Measurements from ENCODE around the gene NAPG.
A peak's percentile ranks its signal among the peaks of the same experiment; 100 is the strongest.
"Not testable (repeated sequence)": the region's sequence is repeated elsewhere in the genome, so short reads cannot be mapped to it uniquely, and the experiment has no call there.

NAPG gene

DNA sequence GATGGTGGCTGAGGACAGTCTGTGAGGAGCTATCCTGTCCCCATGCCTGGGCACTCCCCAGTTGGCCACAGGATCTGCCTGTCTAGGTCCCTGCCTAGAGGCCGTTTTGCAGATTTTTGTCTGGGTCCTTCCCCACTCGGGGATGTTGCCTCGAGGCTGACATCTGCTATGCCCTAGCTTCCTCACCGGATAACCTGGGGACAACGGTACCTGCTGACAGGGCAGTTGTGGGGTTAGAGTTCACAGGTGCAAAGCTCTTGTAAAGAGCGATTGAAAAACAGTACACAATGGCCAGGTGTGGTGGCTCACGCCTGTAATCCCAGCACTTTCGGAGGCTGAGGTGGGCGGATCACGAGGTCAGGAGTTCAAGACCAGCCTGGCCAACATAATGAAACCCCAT, 30.4 kb downstream of the NAPG start:
- not testable (repeated sequence) for DNase-seq

DNA sequence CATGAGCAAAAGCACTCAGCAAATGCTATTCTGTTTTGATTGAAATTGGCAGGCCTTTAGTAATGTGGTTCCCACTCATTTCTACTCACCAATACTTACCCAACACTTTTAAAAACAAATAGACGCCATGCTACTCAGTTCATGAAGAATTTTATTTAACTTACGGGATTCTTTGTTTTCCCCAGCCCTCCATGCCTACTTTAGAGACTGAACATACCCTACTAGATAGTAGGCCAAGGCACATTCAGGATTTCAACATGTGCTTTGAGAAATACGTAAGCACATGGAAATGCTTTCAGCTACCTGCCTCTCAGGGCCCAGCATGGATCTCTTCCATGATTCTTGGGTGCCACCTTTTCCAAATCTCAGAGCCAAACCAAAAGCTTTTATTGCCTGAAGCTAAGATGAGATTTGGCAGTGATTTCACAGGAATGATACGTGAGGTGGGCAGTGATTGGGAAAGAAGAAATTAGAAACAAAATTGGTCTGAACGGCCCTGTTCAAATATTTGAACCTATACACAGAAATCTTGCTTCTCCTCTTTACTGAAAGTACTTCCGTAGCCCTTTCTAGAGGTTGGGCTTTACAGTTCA, 31.4 kb downstream of the NAPG start:
- DNase-seq = no peak

DNA sequence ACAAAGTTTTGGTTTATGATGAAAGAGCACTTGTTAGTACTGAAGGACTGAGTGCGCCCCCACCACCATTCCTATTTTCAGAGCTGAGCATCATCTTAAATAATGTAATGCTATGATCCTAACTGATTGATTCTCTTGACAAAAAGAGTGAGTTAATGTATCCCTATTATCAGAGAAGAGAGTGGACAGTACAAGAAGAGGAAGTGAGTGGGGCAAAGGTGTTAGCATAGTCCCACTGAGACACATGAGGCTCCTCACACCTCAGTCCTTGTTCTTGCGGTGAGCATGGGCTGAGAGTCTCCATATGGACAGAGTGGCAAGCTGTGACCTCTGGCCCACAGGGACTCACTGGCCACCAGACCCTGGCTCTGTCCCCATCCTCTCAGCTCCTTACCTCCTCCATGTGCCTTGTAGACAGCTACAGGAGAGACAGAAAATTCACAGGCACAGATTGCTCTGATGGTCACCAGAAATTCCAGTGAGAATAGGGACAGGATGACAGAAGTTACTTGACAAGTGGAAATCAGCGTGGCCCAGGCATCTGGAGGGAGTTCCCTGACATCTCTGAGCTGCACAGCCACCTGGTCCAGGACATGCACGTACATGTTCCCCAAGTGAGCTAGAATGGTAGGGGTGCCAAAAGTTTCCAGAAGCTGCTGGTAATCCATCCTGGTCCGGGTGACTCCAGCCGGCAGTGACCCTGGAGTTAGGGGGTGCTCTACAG, 32.6 kb downstream of the NAPG start:
- DNase-seq = no peak

DNA sequence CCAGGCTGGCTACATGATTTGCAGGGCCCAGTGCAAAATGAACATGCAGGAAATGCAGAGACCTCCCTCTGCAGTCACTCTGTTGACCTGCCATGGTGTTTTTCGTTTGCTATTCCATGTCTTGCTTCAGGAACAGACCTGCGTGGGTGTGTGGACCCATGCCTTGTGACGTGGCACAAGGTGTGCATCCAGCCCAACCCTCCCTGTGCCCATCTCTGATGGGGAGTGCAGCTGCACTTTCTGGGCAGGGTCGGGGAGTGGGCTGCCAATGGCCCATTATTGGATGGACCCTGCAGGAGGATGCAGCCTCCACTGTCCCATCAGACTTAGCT, 33.1 kb downstream of the NAPG start:
- DNase-seq = no peak

DNA sequence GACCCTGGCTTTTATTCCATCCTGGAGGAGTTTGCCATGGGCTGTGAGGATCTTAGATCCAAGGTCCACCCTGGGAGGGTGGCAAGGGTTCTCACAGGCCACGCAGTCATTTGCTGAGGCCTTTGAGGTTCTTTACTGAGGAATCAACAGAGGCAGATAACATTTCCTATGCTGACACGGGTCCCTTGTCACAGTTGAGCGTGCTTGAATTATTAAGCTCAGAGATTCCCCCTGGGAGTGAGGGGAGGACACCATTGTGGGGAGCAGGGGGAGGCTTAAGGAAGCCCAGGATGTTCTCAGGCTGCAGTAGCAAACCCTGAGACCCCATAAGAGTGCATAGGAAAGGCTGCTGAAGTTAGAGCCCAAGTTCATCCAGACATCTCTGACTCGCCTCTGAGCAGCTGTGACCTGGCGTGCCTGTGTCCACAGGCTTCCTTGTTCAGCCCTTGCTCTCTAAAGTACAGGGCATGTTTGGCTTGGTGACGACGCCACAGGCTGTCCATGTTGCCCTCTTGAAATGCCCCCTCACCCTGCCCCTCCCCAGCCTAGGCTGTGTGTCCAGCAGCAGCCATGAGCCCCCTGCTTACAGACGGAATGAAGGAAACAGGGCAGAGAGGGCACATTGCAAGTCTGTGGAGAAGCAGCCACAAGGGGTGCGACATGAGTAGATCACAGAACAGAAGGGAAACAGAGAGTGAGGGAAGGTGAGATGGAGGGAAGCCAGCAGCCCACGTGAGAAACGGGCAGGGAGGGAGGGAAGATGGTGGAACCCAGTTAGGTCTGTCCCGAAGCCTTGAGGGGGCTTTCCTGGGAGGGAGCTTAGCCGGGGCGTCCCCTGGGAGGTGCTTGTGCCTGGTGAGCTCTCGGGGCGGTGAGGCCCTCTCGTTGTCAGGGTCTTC, 34.0 kb downstream of the NAPG start:
- no peak for DNase-seq

DNA sequence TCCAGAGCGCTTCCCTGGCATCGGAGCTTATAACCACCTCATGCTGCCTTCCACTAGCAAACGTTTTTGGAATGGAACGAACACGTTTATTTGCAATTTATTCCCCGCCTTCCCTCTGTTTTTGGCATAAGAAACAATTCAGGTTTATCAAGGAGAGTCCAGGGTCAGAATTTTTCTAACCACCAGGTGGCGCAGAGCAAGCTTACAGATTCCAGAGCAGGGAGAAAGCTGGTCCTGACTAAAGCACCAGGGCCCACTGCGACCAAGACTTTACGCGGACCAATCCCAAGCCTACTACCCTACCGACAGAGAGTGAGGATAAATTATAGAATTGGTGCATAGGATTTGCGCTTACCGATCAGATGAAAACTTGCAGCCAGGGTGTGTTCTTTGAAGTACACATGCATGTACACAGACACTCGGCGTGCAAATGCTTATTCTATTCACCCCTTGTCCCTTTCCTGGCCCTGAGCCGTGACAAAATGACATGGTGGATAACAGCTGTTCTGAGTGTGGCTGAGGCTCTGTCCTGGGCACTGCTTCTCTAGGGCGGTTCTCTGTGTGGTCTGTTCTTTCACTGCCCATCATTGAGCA, 34.7 kb downstream of the NAPG start:
- DNase-seq = peak; percentile 16

DNA sequence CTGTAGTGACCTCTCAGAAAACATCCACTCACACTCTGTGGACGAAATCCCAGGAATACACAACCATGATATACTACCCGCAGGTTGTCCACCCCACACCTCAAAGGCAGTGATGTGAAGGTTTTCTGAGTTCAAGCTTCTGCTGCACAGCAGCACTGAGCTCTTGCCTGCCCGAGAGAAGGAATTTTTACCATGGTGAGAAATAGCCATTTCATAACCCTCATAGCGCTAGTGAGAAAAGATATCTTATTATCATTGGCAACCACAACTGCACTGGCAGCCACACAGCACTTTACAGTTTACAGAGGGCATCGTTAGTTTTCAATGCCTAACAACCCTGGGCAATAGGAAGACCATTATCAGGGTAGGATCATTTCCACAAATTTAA, 36.9 kb downstream of the NAPG start:
- DNase-seq = no peak

DNA sequence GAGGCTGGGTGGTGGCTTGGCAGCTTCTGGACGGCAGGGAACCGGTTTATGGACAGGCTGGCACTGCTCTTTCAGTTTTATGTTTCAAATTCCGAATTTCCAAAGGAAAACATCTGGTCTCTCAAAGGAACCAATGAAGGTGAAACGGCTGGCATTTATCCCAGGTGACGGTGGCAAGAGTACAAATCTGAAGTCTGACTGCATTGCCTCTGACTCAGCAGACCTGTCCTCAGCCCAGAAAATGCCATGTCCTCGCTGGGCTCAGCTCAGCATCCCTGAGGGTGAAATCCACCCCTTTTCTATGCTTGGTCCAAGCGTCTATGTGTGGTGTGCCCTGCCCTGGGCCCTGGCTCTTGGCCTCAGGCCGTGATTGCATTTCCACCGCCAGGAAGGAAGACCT, 38.1 kb downstream of the NAPG start:
- DNase-seq = peak; percentile 91

DNA sequence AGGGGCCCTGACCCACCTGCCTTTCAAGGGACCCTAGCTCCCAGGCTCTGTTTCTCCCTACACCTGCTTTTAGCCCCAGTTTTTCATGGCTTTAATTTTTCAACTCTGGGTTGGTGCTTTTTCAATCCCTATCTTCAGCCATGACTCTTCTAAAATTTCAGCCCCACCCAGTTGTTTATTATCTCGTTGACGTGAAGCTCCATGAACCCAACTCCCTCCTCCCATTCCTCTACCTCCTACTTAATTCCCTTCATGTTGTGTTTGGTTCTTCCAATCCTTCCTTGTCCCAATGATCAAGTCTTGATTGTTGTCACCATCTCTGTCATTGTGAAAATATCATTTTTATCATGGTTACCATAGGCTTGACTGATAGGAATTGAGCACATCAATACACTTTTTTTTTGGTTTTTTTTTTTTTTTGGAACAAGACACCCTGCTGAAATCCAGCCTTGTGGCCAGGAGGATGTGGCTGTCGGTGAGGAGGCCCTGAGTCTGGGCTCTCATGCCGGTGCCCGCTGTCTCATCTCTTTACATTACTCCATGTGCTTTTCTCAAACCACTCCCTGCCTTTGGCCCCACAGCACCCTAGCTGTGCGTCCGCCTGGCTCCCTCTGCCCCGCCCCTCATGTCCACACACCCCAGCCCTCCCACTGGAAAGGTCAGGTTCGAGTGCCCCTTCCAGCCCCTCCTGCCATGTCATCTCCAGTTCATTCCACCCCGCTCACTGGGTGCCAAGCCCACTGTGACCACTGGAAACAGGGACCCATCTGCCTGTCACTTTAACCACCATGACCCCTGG, 39.3 kb downstream of the NAPG start:
- no peak for DNase-seq

DNA sequence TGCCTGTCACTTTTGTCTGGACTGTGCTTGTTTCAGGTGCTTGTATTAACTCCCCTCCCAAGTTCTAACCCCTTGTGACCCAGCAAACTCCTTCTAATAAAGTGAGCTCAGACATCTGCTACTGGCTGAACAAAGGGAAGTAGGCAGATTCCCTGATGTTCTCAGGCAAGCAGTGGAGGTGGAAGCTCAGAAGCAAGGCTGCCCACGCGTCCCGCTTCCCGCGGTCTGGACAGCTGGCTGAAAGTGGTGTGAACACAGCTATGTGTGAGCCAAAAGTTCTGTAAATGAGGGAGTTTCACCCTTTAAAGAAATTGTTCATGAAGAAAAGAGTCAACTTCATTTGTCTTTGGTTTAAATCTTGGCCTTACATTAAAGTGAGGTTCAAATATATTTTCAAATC, 40.0 kb downstream of the NAPG start:
- DNase-seq = no peak

DNA sequence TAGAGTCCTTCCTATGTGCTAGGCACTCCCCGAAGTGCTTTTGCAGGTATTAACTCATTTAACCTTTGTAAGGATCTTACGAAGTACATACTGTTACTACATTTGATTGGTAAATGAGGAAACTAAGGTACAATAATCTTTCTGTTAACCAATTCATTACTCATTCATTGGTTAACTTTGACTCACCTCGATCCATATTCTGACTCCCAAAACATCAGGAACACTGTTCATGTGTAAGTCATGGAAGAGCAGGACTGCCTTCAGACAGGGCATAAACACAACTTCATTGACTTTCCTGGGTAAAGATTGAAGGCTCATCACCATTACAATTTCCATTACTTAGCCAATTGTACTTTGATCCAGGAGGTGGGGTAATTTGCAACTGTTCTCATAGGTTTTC, 40.6 kb downstream of the NAPG start:
- DNase-seq = no peak

DNA sequence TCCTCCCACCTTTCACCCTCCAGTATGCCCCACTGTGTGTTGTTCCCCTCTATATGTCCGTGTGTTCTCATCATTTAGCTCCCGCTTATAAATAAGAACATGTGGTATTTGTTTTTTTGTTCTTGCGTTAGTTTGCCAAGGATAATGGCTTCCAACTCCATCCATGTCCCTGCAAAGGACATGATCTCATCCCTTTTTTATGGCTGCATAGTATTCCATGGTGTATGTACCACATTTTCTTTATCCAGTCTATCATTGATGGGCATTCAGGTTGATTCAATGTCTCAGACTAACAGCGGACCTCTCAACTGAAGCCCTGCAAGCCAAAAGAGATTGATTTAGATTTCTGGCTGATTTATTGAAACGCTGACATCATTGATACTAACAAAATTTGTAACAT, 44.1 kb downstream of the NAPG start:
- DNase-seq = not testable (repeated sequence)

DNA sequence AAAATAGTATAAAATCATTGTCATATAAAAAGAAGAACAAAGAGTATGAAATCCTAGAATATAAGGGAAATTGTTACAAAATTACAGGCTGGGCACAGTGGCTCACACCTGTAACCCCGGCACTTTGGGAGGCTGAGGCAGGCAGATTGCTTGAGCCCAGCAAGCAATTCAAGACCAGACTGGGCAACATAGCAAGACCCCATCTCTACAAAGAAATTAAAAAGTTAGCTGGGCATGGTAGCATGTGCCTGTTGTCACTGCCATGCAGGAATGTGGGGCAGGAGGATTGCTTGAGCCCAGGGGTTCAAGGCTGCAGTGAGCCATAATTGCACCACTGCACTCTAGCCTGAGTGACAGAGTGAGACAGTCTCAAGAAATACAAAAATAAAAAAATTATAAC, 44.8 kb downstream of the NAPG start:
- no peak for DNase-seq

DNA sequence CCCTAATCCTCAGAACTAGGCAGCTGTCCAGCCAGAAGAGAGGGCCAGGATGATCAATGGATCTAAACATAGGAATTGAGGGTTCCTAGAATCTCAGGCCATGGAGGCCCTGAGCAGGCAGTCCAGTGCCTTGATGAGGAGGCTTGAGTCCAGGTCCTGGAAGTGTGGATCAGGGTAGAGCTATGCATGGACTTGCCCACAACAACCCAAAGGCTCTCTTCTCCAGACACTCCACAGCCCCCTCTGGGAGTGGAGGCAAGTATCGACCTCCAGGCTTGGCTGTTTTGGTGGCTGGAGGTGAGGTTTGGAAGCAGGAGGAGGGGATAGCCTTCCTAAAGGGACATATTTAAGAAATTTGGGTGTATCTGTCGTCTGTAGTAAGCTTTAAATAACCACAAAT, 45.7 kb downstream of the NAPG start:
- DNase-seq = no peak

DNA sequence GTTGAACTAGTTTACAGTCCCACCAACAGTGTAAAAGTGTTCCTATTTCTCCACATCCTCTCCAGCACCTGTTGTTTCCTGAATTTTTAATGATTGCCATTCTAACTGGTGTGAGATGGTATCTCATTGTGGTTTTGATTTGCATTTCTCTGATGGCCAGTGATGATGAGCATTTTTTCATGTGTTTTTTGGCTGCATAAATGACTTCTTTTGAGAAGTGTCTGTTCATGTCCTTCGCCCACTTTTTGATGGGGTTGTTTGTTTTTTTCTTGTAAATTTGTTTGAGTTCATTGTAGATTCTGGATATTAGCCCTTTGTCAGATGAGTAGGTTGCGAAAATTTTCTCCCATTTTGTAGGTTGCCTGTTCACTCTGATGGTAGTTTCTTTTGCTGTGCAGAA, 47.4 kb downstream of the NAPG start:
- not testable (repeated sequence) for DNase-seq

DNA sequence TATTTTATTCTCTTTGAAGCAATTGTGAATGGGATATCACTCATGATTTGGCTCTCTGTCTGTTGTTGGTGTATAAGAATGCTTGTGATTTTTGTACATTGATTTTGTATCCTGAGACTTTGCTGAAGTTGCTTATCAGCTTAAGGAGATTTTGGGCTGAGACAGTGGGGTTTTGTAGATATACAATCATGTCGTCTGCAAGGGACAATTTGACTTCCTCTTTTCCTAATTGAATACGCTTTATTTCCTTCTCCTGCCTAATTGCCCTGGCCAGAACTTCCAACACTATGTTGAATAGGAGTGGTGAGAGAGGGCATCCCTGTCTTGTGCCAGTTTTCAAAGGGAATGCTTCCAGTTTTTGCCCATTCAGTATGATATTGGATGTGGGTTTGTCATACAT, 48.6 kb downstream of the NAPG start:
- not testable (repeated sequence) for DNase-seq

DNA sequence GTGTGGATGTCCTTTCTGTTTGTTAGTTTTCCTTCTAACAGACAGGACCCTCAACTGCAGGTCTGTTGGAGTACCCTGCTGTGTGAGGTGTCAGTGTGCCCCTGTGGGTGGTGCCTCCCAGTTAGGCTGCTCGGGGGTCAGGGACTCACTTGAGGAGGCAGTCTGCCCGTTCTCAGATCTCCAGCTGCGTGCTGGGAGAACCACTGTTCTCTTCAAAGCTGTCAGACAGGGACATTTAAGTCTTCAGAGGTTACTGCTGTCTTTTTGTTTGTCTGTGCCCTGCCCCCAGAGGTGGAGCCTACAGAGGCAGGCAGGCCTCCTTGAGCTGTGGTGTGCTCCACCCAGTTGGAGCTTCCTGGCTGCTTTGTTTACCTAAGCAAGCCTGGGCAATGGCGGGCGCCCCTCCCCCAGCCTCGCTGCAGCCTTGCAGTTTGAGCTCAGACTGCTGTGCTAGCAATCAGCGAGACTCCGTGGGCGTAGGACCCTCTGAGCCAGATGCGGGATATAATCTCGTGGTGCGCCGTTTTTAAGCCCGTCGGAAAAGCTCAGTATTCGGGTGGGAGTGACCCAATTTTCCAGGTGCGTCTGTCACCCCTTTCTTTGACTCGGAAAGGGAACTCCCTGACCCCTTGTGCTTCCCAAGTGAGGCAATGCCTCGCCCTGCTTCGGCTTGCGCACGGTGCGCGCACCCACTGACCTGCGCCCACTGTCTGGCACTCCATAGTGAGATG, 52.2 kb downstream of the NAPG start:
- not testable (repeated sequence) for DNase-seq

DNA sequence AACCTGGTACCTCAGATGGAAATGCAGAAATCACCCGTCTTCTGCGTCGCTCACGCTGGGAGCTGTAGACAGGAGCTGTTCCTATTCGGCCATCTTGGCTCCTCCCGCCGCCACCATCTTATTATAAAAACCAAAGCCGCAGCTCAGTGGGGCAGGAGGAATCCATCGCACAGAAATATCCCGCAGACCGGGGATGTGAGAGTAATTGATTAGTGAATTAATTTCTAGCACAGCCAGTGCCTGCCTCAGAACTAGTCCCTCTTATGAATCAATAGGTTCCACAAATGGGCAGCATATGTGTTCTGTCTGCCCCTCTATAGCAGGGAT, 52.7 kb downstream of the NAPG start:
- DNase-seq = not testable (repeated sequence)

DNA sequence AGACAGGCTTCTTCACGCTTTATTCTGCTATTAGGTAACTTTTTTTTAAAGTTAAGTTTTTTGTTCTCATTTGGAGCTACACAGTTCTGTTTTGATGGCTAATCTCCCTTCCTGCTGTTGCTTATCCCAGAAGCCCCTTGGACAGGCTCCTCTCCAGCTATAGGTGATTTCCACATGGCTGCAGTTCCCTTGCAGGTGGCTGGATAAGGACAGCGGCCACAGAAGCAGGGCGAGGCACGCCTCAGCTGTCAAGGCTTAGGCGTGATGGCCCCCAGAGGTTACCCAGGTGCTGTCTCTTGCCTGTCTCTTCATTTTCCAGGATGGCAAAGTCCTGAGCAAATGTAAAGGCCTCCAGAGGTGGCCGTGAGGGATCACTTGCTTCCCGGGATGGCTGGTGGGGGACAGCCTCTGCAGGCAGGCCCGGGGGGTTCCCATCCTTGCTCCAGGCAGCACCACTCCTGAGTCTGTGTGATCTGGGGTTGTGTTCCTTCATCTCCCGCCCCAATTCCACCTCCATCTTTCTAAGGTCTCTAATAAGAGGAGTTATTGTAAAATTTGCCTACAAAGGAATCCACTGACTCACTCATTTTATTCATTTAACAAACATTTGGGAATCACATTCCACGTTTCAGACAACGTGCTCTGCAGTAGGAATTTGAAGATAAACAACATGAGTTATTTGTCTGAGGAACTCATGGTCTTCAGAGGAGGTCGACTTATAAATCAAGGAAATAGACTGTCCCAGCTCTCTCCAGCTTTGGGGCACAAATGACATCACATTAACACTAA, 53.4 kb downstream of the NAPG start:
- no peak for DNase-seq

DNA sequence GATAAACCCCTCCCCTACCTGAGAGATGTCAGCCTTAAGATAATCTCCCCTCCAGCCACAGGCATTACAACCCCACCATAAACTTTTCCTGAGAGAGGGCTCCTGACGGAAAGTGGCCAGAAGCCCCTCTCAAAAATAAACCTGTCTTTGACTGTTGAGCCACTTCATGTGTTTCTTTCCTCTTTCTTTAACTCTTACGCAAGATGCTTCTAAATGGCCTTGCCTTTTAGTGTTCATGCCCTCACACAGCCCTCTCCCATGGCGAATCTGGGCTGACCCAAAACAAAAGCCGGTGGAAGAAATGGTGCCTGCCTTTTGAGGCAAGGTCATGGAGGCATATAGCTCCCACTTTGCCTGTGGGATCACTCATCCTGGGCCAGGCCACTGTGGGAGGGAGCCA, 54.4 kb downstream of the NAPG start:
- no peak for DNase-seq

DNA sequence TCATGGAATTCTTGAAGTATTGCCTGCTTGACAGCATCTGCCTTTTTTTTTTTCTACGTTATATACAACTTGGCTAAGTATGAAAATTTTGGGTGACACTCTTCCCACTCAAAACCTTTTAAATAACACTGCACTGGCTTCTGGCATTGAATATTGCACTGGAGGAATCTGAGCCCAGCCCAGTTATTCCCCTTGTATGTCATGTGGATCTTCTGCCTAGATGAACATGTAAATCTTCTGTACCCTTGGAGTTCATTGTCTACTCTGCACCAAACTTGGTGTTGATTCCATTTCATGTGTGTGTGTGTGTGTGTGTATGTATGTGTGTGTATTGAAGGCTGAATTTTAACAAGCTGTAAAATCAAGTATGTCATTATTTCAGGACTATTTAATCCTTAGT, 59.4 kb downstream of the NAPG start:
- no peak for DNase-seq

All from NCI-H446 treated with DMSO at 0.1 percent for 48 hours (cell line).